GM18526 (cell line): ENCODE measurements around the gene TMEM151B.

Source experiments
- POLR2A ChIP-seq: IDR thresholded peaks from 3 replicates; pipeline ENCODE4 v1.6.1; 2011; ENCODE audit not compliant: insufficient read length; ENCODE audit errors: extremely low read depth

Gene TMEM151B

GRCh38 chr6:44276667-44277640 is 6.7 kb downstream of the TMEM151B start:
- no peak for TF ChIP-seq POLR2A

DNA sequence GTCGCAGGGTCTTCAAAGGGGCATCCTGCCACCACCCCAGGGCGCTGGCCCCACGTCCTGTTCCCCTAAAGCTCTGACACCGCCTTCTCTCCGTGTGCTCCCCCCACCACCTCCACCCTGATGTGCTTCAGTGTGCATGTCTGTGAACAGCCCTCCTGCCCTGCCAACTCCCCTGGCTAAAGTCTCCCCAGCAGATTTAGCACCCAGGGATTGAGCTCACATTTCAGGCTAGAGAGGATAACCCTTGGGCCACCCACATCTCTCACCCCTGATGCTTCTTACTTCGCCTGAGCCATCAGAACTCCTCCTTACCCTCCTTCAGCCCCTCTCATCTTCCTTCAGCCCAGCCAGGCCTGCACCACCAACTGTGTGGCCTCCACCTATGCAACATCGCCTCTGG is 7.5 kb downstream of the TMEM151B start:
- TF ChIP-seq POLR2A: no peak

DNA sequence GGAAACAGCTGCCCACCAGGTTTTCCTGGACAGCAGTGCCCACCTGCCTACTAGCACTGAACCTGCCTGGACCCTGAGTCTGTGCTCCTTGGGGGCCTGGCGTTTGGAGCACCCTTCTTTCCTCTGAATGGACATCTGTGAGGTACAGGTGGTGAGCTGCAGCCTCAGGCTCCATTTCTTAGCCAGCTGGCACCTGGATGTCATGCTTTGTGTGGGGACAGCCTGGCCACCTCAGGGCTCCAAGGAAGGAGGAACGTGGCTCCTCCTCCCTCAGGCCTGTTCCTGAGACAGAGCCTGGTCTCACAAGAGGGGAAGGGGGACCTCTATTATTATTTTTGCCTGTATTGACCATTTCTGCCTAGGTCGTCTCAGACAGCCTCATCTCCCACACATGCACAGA is 8.1 kb downstream of the TMEM151B start:
- TF ChIP-seq POLR2A: no peak

GRCh38 chr6:44278774-44279697 is 8.8 kb downstream of the TMEM151B start:
- TF ChIP-seq POLR2A: no peak

DNA sequence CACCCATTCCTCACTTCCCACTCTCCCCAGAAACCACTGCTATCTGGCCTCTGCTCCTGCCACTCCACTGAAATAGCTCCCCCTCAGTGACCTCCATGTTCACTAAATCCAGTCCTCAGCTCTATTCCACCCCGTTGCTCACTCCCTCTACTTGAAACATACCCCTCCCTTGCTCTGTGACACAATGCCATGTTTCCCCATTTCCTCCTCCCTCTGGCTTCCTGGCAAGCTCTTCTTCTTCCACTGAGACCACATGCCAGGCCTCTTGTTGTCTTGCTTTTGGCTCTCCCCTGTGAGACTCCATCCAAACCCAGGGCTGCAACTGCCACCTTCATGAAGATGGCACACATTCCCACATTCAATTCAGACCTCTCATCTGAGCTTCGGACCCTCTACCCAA is 13.9 kb downstream of the TMEM151B start:
- TF ChIP-seq POLR2A: no peak

DNA sequence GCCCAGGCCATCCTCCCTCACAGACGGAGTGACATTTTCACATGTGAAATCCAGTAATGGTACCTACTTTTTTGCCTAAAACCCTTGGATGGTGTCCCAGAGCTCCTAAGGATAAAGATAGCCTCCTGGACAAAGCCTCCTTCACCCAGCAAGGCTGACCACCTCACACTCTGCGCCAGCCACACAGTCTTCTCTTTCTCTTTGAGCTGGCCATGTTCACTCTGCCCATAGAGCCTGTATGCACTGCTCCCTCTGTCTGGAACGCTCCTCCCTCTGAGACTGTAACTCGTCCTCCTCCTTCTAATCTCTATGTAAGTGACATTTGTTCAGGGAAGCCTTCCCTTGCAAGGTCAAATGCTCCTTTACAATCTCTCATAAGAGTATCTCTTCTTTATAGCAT is 14.6 kb downstream of the TMEM151B start:
- TF ChIP-seq POLR2A: no peak

DNA sequence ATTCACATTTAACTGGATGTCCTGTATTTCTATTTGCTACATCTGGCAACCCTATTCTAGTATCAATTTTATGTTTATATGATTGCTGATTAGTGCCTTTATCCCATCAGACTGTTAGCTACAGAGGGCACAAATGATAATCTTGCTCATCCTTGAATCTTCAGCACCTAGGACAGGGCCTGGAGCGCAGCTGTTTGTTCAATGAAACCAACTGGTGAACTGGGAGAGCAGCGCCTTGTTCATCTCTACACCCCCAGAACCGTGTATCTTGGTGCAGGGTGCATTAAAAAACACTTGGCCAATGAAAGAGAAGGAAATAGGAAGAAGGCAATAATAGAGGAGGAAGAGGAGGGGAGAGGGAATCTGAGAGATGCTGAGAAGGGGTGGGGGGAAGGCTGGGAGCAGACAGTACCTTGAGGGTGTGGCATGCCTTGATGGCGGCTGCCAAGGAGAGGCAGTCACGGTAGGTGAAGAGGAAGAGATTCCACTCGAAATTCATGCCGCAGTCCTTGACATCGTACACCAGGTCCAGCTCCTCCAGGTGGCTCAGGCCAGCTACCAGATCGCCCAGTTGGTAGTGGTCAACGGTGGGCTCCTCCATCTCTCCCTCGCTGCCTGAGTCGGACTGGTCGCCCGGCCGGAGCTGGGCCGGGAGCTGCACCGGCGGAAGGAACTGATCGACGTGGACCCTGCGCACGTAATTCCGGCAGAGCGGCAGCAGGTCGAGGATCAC is 15.5 kb downstream of the TMEM151B start:
- no peak for TF ChIP-seq POLR2A

- TF ChIP-seq POLR2A: no peak
Observed at GRCh38 chr6:44286285-44286565, 16.0 kb downstream of the TMEM151B start.

GRCh38 chr6:44286747-44287146 is 16.5 kb downstream of the TMEM151B start:
- no peak for TF ChIP-seq POLR2A

GRCh38 chr6:44289726-44290260 is 19.5 kb downstream of the TMEM151B start:
- no peak for TF ChIP-seq POLR2A

DNA sequence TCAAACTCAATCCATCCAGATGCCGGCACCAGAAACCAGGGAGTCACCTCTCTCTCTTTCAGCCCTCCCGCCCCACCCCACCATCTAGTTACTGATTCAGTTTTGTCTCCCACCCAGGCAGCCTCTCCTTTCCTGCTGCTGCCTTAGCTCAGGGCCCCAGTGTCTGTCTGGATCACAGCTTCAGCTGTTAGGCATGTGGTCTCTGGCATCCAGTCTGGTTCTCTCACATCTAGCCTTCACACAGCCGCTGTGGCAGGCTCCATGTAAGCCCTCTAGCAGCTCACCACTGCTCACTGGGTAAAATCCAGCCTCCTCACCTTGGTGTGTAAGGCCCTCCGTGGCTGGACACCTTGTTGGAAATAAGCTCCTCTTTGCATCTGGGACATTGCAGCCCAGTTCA is 21.6 kb downstream of the TMEM151B start:
- no peak for TF ChIP-seq POLR2A

DNA sequence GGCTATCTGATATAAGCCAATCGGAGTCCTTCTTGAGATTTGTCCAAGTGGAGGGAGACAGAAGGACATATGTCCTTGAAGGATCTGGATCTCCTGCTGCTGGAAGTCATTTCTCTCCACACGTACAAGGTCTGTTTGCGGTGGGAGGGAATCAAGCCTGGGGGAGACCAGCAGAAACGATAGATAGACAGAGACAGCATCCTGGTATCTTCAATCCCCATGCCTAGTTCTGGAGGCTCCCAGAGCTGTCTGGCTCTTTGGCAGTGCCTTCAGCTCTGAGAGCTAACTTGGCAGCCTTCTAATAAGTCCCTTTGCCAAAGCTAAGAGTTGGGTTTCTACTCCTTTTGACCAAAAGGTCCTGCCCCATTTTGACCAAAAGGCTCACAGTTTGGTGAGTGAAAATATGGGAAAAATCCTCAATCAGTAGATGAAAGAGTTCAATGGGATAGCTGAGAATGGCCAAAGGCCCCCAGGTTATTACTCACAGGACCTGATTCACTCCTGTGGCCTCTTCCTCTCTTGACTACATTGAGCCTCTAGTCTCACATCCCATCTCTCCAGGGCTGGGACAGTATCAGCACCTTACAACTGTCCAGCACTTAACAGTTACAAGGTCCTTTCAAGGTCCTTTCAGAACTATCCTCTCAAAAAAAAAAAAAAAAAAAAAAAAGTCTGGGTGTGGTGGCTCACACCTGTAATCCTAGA is 22.6 kb downstream of the TMEM151B start:
- no peak for TF ChIP-seq POLR2A

GRCh38 chr6:44294832-44295791 is 24.9 kb downstream of the TMEM151B start:
- TF ChIP-seq POLR2A: no peak
